ENCODE measurements around the gene CLDN4. TPM values are rescaled to one million over a fixed set of nuclear protein-coding genes. Genes with fewer than 3 reads are reported as not detected.

Gene CLDN4
- total and polyA plus RNA-seq, 9 of the 15 experiments (the other 6 are each of a cell fraction or from before 2014, with no cell fraction given) = 0.05 to 0.60 (median 0.06) TPM; not detected in 3

DNA sequence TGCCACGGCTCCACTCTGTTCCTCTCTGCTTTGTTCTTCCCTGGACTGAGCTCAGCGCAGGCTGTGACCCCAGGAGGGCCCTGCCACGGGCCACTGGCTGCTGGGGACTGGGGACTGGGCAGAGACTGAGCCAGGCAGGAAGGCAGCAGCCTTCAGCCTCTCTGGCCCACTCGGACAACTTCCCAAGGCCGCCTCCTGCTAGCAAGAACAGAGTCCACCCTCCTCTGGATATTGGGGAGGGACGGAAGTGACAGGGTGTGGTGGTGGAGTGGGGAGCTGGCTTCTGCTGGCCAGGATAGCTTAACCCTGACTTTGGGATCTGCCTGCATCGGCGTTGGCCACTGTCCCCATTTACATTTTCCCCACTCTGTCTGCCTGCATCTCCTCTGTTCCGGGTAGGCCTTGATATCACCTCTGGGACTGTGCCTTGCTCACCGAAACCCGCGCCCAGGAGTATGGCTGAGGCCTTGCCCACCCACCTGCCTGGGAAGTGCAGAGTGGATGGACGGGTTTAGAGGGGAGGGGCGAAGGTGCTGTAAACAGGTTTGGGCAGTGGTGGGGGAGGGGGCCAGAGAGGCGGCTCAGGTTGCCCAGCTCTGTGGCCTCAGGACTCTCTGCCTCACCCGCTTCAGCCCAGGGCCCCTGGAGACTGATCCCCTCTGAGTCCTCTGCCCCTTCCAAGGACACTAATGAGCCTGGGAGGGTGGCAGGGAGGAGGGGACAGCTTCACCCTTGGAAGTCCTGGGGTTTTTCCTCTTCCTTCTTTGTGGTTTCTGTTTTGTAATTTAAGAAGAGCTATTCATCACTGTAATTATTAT, 1.2 kb downstream of the CLDN4 start:
- DNase-seq (ENCODE audit: extremely low read depth in 1 of 4, low spot score in 3 of 4) = no peak
- no peak overlapping the region for H3K4me2 ChIP-seq (ENCODE audit: insufficient read depth, low read length)
- CTCF ChIA-PET (ENCODE audit: low intra/inter-chr PET ratio) = no interaction called here

More for the DNA sequence above, 1.2 kb downstream of the CLDN4 start:
- H2AFZ ChIP-seq (ENCODE audit: low read depth, low read length) = no peak overlapping the region; the same call in 1 of the 2 replicates
- BruUV-seq (replicated peaks) = no TSS peak
- no peaks in the 10 kb centered on the region for H3K79me2 ChIP-seq (ENCODE audit: control insufficient read depth, insufficient read depth, low read length)
- FAIRE-seq = peak; percentile 15
- H4K20me1 ChIP-seq (replicated peaks; ENCODE audit: control insufficient read depth, insufficient read depth, low read length) = no peaks in the 10 kb centered on the region
- intact Hi-C loops (cut with micrococcal nuclease) = no loop called here
- POLR2A ChIA-PET = interaction anchor here (1.7 kb wide), 1 partner anchor 9 kb away, joined by 5 read pairs; no protein-coding TSS in a partner anchor
- no peak for ATAC-seq
- no peak overlapping the region for H3K4me3 ChIP-seq
- no peaks in the 10 kb centered on the region for H3K36me3 ChIP-seq (ENCODE audit: control insufficient read depth, insufficient read depth, low read length)
- H3K9ac ChIP-seq (ENCODE audit: insufficient read depth in 1 of 2, low read depth in 2 of 2, low read length in 2 of 2) = peak overlapping the region in 1 of 2 experiments; percentile 75; a peak in 2 of 4 replicates
- H3K4me1 ChIP-seq (replicated peaks in 1 of 2; ENCODE audit: control insufficient read depth in 2 of 2, insufficient read depth in 2 of 2, low read length in 2 of 2) = peaks cover 23 to 44% of the 10 kb centered on the region in 2 experiments
- H3K27ac ChIP-seq (ENCODE audit: extremely low read depth, low read depth, low read length) = no peak overlapping the region
- no peaks in the 10 kb centered on the region for H3K9me1 ChIP-seq (ENCODE audit: control insufficient read depth, insufficient read depth, low read length)
- WGBS (ENCODE audit: insufficient coverage, low coverage, missing lambda C conversion rate) = 67% methylated on average over 15 of the region's 16 CpGs
- in situ Hi-C loops (cut with MboI) = no loop called here
- no peaks in the 10 kb centered on the region for H3K27me3 ChIP-seq (ENCODE audit: control insufficient read depth in 2 of 2, insufficient read depth in 2 of 2, low read length in 2 of 2)
- TF ChIP-seq, protein P1, sequence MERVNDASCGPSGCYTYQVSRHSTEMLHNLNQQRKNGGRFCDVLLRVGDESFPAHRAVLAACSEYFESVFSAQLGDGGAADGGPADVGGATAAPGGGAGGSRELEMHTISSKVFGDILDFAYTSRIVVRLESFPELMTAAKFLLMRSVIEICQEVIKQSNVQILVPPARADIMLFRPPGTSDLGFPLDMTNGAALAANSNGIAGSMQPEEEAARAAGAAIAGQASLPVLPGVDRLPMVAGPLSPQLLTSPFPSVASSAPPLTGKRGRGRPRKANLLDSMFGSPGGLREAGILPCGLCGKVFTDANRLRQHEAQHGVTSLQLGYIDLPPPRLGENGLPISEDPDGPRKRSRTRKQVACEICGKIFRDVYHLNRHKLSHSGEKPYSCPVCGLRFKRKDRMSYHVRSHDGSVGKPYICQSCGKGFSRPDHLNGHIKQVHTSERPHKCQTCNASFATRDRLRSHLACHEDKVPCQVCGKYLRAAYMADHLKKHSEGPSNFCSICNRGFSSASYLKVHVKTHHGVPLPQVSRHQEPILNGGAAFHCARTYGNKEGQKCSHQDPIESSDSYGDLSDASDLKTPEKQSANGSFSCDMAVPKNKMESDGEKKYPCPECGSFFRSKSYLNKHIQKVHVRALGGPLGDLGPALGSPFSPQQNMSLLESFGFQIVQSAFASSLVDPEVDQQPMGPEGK (CRISPR knock-in tag; IDR thresholded peaks at IDR 0.05; ENCODE audit: borderline replicate concordance) = no peak
- TF ChIP-seq RAD51 (IDR thresholded peaks at IDR 0.05; ENCODE audit: borderline replicate concordance, low read depth) = no peak
- TF ChIP-seq, protein P2, sequence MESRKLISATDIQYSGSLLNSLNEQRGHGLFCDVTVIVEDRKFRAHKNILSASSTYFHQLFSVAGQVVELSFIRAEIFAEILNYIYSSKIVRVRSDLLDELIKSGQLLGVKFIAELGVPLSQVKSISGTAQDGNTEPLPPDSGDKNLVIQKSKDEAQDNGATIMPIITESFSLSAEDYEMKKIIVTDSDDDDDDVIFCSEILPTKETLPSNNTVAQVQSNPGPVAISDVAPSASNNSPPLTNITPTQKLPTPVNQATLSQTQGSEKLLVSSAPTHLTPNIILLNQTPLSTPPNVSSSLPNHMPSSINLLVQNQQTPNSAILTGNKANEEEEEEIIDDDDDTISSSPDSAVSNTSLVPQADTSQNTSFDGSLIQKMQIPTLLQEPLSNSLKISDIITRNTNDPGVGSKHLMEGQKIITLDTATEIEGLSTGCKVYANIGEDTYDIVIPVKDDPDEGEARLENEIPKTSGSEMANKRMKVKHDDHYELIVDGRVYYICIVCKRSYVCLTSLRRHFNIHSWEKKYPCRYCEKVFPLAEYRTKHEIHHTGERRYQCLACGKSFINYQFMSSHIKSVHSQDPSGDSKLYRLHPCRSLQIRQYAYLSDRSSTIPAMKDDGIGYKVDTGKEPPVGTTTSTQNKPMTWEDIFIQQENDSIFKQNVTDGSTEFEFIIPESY (CRISPR knock-in tag; IDR thresholded peaks at IDR 0.05) = 0 out of 2 replicates have a peak, but pooled peaks have one; percentile 5
- TF ChIP-seq TCFL5 (CRISPR knock-in tag; conservative IDR thresholded peaks at IDR 0.05) = no peak
- TF ChIP-seq, protein P3, sequence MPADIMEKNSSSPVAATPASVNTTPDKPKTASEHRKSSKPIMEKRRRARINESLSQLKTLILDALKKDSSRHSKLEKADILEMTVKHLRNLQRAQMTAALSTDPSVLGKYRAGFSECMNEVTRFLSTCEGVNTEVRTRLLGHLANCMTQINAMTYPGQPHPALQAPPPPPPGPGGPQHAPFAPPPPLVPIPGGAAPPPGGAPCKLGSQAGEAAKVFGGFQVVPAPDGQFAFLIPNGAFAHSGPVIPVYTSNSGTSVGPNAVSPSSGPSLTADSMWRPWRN (IDR thresholded peaks at IDR 0.05; ENCODE audit: low read depth) = no peak
- no peaks in the 10 kb centered on the region for H3K9me3 ChIP-seq (replicated peaks; ENCODE audit: control insufficient read depth, insufficient read depth, low read depth, low read length)

All from K562 (cell line).